SU-DHL-6 (cell line): ENCODE data around the gene MTRF1.

Experiments
- H2AFZ ChIP-seq: fragments of 200-600 bp; sonication (generic); 2 replicates; pipeline ENCODE4 v1.6.1; 2014; ENCODE audit warnings: low read depth, mild to moderate bottlenecking, moderate library complexity, mixed read lengths, antibody characterized with exemption, low read length; ENCODE audit not compliant: severe bottlenecking
- H3F3A ChIP-seq: fragments of 200-600 bp; shearing (Covaris generic); 2 replicates; pipeline ENCODE4 v1.6.0; 2016; ENCODE audit warnings: antibody characterized with exemption, mild to moderate bottlenecking; ENCODE audit not compliant: insufficient read depth
- H3K27ac ChIP-seq: fragments of 200-600 bp; sonication (generic); 2 replicates; pipeline ENCODE4 v1.5.1; 2016; ENCODE audit warnings: low read depth, mild to moderate bottlenecking, low read length, moderate library complexity, mixed read lengths
- H3K27me3 ChIP-seq: fragments of 200-600 bp; sonication (generic), shearing (Covaris generic); 2 replicates; pipeline ENCODE4 v1.6.0; 2014; ENCODE audit warnings: mild to moderate bottlenecking, low read length
- H3K36me3 ChIP-seq: fragments of 200-600 bp; sonication (generic); 2 replicates; pipeline ENCODE4 v1.6.1; 2014; ENCODE audit warnings: mild to moderate bottlenecking, low read length, mixed read lengths
- H3K4me2 ChIP-seq: fragments of 300-600, 200-600 bp; shearing (Covaris generic), sonication (generic); 2 replicates; pipeline ENCODE4 v1.6.0; 2014; ENCODE audit warnings: low read length, low read depth, mild to moderate bottlenecking; ENCODE audit not compliant: poor library complexity, severe bottlenecking
- H3K4me3 ChIP-seq: fragments of 200-600 bp; sonication (generic); 2 replicates; pipeline ENCODE4 v1.5.1; 2014; ENCODE audit warnings: antibody characterized with exemption, low read length, mild to moderate bottlenecking, mixed read lengths; ENCODE audit not compliant: insufficient read depth, poor library complexity, severe bottlenecking
- H3K79me2 ChIP-seq: fragments of 200-600 bp; sonication (generic); 2 replicates; pipeline ENCODE4 v1.6.1; 2014; ENCODE audit warnings: mild to moderate bottlenecking, low read length, moderate library complexity; ENCODE audit not compliant: insufficient read depth
- H3K9ac ChIP-seq: fragments of 200-600 bp; sonication (generic); 2 replicates; pipeline ENCODE4 v1.7.0; 2014; ENCODE audit warnings: mild to moderate bottlenecking, low read length
- H3K9me2 ChIP-seq: fragments of 200-600 bp; sonication (generic); replicated peaks from 2 replicates; pipeline ENCODE4 v1.6.1; 2014; ENCODE audit warnings: low read length; ENCODE audit not compliant: insufficient read depth
- H3K9me3 ChIP-seq: fragments of 200-600 bp; sonication (generic); 2 replicates; pipeline ENCODE4 v1.6.1; 2014; ENCODE audit warnings: low read length, mixed read lengths; ENCODE audit not compliant: insufficient read depth
- H4K20me1 ChIP-seq: fragments of 200-600 bp; sonication (generic); 2 replicates; pipeline ENCODE4 v1.6.1; 2014; ENCODE audit warnings: low read depth, mild to moderate bottlenecking, antibody characterized with exemption, low read length, moderate library complexity, mixed read lengths
- CTCF ChIP-seq: fragments of 200-600 bp; sonication (generic); IDR thresholded peaks from one replicate; pipeline ENCODE4 v1.5.1; 2017; ENCODE audit warnings: antibody characterized with exemption, mild to moderate bottlenecking, low read length, moderate library complexity; ENCODE audit not compliant: insufficient read depth, poor library complexity, severe bottlenecking
- EZH2phosphoT487 ChIP-seq: fragments of 200-600 bp; sonication (generic), shearing (Covaris generic); conservative IDR thresholded peaks from 2 replicates; pipeline ENCODE4 v1.6.1; 2018; ENCODE audit warnings: mild to moderate bottlenecking, antibody characterized with exemption, low read length, moderate library complexity, mixed read lengths

MTRF1 gene

GRCh38 chr13:41294914-41295313 is 31.5 kb upstream of the MTRF1 start:
- TF ChIP-seq EZH2phosphoT487: no peak
- TF ChIP-seq CTCF: no peak

GRCh38 chr13:41293272-41293671 is 29.9 kb upstream of the MTRF1 start:
- Histone ChIP-seq H3K9me3 (no peaks in the 10 kb centered on the region), H3K4me3 (no peak overlapping the region), H3K36me3 (peaks cover 7% of the 10 kb centered on the region; the same call in 1 of the 2 replicates), H3K27ac (no peak overlapping the region), H3K9me2 (no peaks in the 10 kb centered on the region), H3K27me3 (no peaks in the 10 kb centered on the region), H3F3A (no peaks in the 10 kb centered on the region), H3K4me2 (no peak overlapping the region), H2AFZ (no peak overlapping the region), H3K79me2 (no peaks in the 10 kb centered on the region), H4K20me1 (no peaks in the 10 kb centered on the region), H3K9ac (no peak overlapping the region)
- TF ChIP-seq EZH2phosphoT487 (no peak), CTCF (no peak)

More at GRCh38 chr13:41294914-41295313, 31.5 kb upstream of the MTRF1 start:
- Histone ChIP-seq H4K20me1 (no peaks in the 10 kb centered on the region), H3K9me3 (no peaks in the 10 kb centered on the region), H3F3A (no peaks in the 10 kb centered on the region), H3K79me2 (no peaks in the 10 kb centered on the region), H3K4me2 (no peak overlapping the region), H3K27ac (no peak overlapping the region), H3K27me3 (no peaks in the 10 kb centered on the region), H3K4me3 (no peak overlapping the region), H3K9me2 (no peaks in the 10 kb centered on the region), H3K36me3 (peaks cover 7% of the 10 kb centered on the region; the same call in 1 of the 2 replicates), H2AFZ (no peak overlapping the region), H3K9ac (no peak overlapping the region)

- H3K36me3 ChIP-seq: peaks cover 7% of the 10 kb centered on the region; the same call in 1 of the 2 replicates
- H3K9ac ChIP-seq: no peak overlapping the region
- no peaks in the 10 kb centered on the region for H3K79me2 ChIP-seq
- no peaks in the 10 kb centered on the region for H3K9me3 ChIP-seq
- no peaks in the 10 kb centered on the region for H3K27me3 ChIP-seq
- no peak overlapping the region for H3K4me3 ChIP-seq
- H3K27ac ChIP-seq: no peak overlapping the region
- H4K20me1 ChIP-seq: no peaks in the 10 kb centered on the region
- no peak overlapping the region for H3K4me2 ChIP-seq
- no peak overlapping the region for H2AFZ ChIP-seq
- TF ChIP-seq CTCF (no peak), EZH2phosphoT487 (no peak)
- no peaks in the 10 kb centered on the region for H3F3A ChIP-seq
- no peaks in the 10 kb centered on the region for H3K9me2 ChIP-seq
These were observed 27.9 kb upstream of the MTRF1 start for GRCh38 chr13:41291246-41291645.
